Epidermal melanocyte (primary cell): ENCODE results near the gene ITIH3.

Experiments used
- DNase-seq: peaks from one replicate; pipeline ENCODE4 v3.0.0; 2011; ENCODE audit warnings: low spot score; ENCODE audit not compliant: insufficient read length

The ITIH3 gene

GRCh38 chr3:52827441-52827840, 32.8 kb downstream of the ITIH3 start:
- no peak for DNase-seq

- no peak for DNase-seq
These were observed 33.3 kb downstream of the ITIH3 start for GRCh38 chr3:52827866-52828376.

- DNase-seq = no peak
These were observed 34.9 kb downstream of the ITIH3 start for GRCh38 chr3:52829482-52829881.

GRCh38 chr3:52829906-52830463, 35.4 kb downstream of the ITIH3 start:
- no peak for DNase-seq

GRCh38 chr3:52830535-52831258, 36.1 kb downstream of the ITIH3 start, which contains the start of gene ITIH4:
Gene ITIH4 (minus strand): TSS chr3:52830672. CDS start chr3:52830642, 30 bp downstream.
- no peak for DNase-seq

- DNase-seq = peak; percentile 40
These were observed 37.1 kb downstream of the ITIH3 start for GRCh38 chr3:52831500-52832301.

GRCh38 chr3:52833202-52833601, 38.6 kb downstream of the ITIH3 start:
- DNase-seq = no peak

- no peak for DNase-seq
These were observed 40.4 kb downstream of the ITIH3 start, which contains the start of gene MUSTN1 for GRCh38 chr3:52834871-52835501. Gene MUSTN1 (minus strand): TSS chr3:52835019. CDS start chr3:52834948, 71 bp downstream.

GRCh38 chr3:52835766-52836470, 41.3 kb downstream of the ITIH3 start:
- no peak for DNase-seq

- no peak for DNase-seq
These were observed 41.9 kb downstream of the ITIH3 start for GRCh38 chr3:52836471-52836845.

- DNase-seq = no peak
These were observed 42.4 kb downstream of the ITIH3 start for GRCh38 chr3:52836986-52837385.

GRCh38 chr3:52838561-52839267, 44.1 kb downstream of the ITIH3 start:
- DNase-seq = no peak

GRCh38 chr3:52839268-52839575, 44.6 kb downstream of the ITIH3 start:
- DNase-seq = no peak

- no peak for DNase-seq
These were observed 45.4 kb downstream of the ITIH3 start for GRCh38 chr3:52839892-52840545.

- no peak for DNase-seq
These were observed 46.8 kb downstream of the ITIH3 start for GRCh38 chr3:52841211-52841980.

- no peak for DNase-seq
These were observed 47.4 kb downstream of the ITIH3 start for GRCh38 chr3:52841981-52842340.

- DNase-seq = no peak
These were observed 47.8 kb downstream of the ITIH3 start for GRCh38 chr3:52842424-52842823.

GRCh38 chr3:52843108-52843865, 48.7 kb downstream of the ITIH3 start:
- DNase-seq = no peak

- DNase-seq = no peak
These were observed 49.3 kb downstream of the ITIH3 start for GRCh38 chr3:52843881-52844280.
